NB4 (cell line): Measurements from ENCODE around the gene ROR2.

Experiments used
- MYC ChIP-seq: IDR thresholded peaks from 2 replicates; pipeline ENCODE4 v1.6.1; 2011; ENCODE audit warnings: low read depth, low read length
- POLR2A ChIP-seq: IDR thresholded peaks from 2 replicates; pipeline ENCODE4 v1.6.1; 2011; ENCODE audit warnings: mild to moderate bottlenecking; ENCODE audit not compliant: insufficient read length; ENCODE audit errors: extremely low read depth
- TF ChIP-seq, protein P1 (sequence below): IDR thresholded peaks from 2 replicates; pipeline ENCODE4 v1.6.1; 2011; ENCODE audit warnings: low read depth, low read length
- TF ChIP-seq, protein P2 (sequence below): IDR thresholded peaks from one replicate; pipeline ENCODE4 v1.5.1; 2012; ENCODE audit warnings: low read depth, low read length

DNA sequence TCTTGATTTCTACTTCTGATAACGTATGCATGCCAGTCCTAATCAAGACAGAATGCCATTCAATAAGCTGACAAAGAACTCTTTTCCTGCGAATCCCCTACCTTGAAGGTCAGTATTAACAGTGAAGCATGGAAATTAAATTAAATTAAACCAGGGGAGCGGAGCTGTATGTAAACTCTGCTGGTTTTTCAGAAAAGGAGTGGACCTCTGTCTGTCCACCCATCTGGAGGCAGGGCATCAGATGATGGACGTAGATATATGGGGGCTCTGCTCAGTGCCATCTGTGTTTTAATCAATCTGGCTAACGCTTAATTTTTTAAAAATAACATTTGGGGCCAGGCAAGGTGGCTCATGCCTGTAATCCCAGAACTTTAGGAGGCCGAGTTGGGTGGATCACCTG is 101.9 kb downstream of the ROR2 start:
- TF ChIP-seq, protein P1, sequence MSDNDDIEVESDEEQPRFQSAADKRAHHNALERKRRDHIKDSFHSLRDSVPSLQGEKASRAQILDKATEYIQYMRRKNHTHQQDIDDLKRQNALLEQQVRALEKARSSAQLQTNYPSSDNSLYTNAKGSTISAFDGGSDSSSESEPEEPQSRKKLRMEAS = no peak
- TF ChIP-seq, protein P2, sequence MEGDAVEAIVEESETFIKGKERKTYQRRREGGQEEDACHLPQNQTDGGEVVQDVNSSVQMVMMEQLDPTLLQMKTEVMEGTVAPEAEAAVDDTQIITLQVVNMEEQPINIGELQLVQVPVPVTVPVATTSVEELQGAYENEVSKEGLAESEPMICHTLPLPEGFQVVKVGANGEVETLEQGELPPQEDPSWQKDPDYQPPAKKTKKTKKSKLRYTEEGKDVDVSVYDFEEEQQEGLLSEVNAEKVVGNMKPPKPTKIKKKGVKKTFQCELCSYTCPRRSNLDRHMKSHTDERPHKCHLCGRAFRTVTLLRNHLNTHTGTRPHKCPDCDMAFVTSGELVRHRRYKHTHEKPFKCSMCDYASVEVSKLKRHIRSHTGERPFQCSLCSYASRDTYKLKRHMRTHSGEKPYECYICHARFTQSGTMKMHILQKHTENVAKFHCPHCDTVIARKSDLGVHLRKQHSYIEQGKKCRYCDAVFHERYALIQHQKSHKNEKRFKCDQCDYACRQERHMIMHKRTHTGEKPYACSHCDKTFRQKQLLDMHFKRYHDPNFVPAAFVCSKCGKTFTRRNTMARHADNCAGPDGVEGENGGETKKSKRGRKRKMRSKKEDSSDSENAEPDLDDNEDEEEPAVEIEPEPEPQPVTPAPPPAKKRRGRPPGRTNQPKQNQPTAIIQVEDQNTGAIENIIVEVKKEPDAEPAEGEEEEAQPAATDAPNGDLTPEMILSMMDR = no peak
- TF ChIP-seq MYC (no peak), POLR2A (no peak)
